Endodermal cell (in vitro differentiated cells): Measurements from ENCODE around the gene TLK2. TPM values are rescaled to one million over a fixed set of nuclear protein-coding genes. Genes with fewer than 3 reads are reported as not detected.
A peak's percentile ranks its signal among the peaks of the same experiment; 100 is the strongest.

Source experiments
- DNase-seq: peaks from one replicate; pipeline ENCODE4 v3.0.0-alpha.2; 2017
- H3K27ac ChIP-seq: 2 replicates; pipeline ENCODE4 v1.5.1; 2013; ENCODE audit warnings: mild to moderate bottlenecking, low read depth, low read length, moderate library complexity
- H3K27me3 ChIP-seq: 2 replicates; pipeline ENCODE4 v1.6.1; 2013; ENCODE audit warnings: mild to moderate bottlenecking, low read length, moderate library complexity; ENCODE audit not compliant: insufficient read depth, control insufficient read depth, poor library complexity, severe bottlenecking
- H3K36me3 ChIP-seq: 2 replicates; pipeline ENCODE4 v1.7.0; 2013; ENCODE audit warnings: mild to moderate bottlenecking, low read length, moderate library complexity; ENCODE audit not compliant: control insufficient read depth, insufficient read depth
- H3K4me1 ChIP-seq: one replicate; pipeline ENCODE4 v1.7.0; 2013; ENCODE audit warnings: low read length; ENCODE audit not compliant: control insufficient read depth, insufficient read depth
- H3K4me3 ChIP-seq: 2 replicates; pipeline ENCODE4 v1.5.1; 2013; ENCODE audit warnings: mild to moderate bottlenecking, low read length, moderate library complexity
- H3K9ac ChIP-seq: 2 replicates; pipeline ENCODE4 v1.6.1; 2013; ENCODE audit warnings: mild to moderate bottlenecking, low read length, moderate library complexity; ENCODE audit not compliant: poor library complexity, severe bottlenecking; ENCODE audit errors: extremely low read depth
- H3K9me3 ChIP-seq: 2 replicates; pipeline ENCODE4 v1.6.1; 2013; ENCODE audit warnings: mild to moderate bottlenecking, low read length, moderate library complexity; ENCODE audit not compliant: control insufficient read depth
- H3K27ac Mint-ChIP-seq: 2 replicates; pipeline ENCODE4 v1.8.0; 2020; ENCODE audit warnings: mixed read lengths
- H3K27me3 Mint-ChIP-seq: 2 replicates; pipeline ENCODE4 v1.8.0; 2021; ENCODE audit warnings: mild to moderate bottlenecking, mixed read lengths; ENCODE audit not compliant: insufficient read depth
- H3K36me3 Mint-ChIP-seq: 2 replicates; pipeline ENCODE4 v1.8.0; 2020; ENCODE audit warnings: low read depth, mixed read lengths
- H3K4me1 Mint-ChIP-seq: 2 replicates; pipeline ENCODE4 v1.8.0; 2020; ENCODE audit warnings: mixed read lengths
- H3K4me3 Mint-ChIP-seq: 2 replicates; pipeline ENCODE4 v1.8.0; 2020; ENCODE audit warnings: mild to moderate bottlenecking, moderate library complexity, mixed read lengths
- H3K9me3 Mint-ChIP-seq: 2 replicates; pipeline ENCODE4 v1.8.0; 2020; ENCODE audit warnings: mild to moderate bottlenecking, mixed read lengths
- WGBS, 2 experiments: methylation state at CpG; one replicate each; pipeline versions ENCODE4 v1.1.5 to v1.1.7; 2013; ENCODE audit warnings: missing lambda C conversion rate in 2 of 2, mixed read lengths in 1 of 2; ENCODE audit not compliant: insufficient coverage in 1 of 2, insufficient read length in 1 of 2; 5-methylcytosine and 5-hydroxymethylcytosine counted together
- total RNA-seq, 2 donors: library from RNA; stranded (reverse); fragmentation: NEBNext Ultra II Directional in 1 of 2; extraction: Animal tissue kit (Norgen Biotek cat#: 25700) in 1 of 2; gene quantifications; 2 replicates in 1 of 2; 3 replicates in 1 of 2; pipeline ENCODE4 v1.2.1, GENCODE V29; 2021
- TF ChIP-seq, protein P1 (sequence below): fragments of 200-600 bp; sonication (generic); conservative IDR thresholded peaks from 2 replicates; pipeline ENCODE4 v1.5.0; 2021; ENCODE audit warnings: antibody characterized with exemption, mild to moderate bottlenecking

Gene TLK2
- total RNA-seq, 2 donors from 2014 or later = 76.2 to 89.2 TPM

DNA sequence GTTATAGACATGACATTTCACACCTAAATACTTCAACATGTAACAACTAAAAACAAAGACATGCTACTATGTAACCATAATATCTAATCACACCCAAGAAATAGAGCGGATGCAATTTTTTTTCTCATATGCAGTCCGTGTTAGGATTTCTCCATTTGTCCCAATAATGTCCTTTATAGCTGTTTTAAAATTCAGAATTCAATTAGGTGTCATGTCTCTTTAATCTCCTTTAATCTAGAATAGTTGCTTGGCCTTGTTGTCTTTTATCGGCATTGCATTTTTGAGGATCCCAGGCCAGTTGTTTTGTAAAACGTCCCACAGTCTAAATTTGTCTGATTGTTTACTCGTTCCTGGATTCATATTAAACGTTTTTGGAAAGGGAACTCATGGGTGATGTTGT, 163.3 kb downstream of the TLK2 start:
- Histone ChIP-seq H3K27me3 (no peaks in the 10 kb centered on the region), H3K27ac (no peak overlapping the region), H3K9ac (no peak overlapping the region), H3K4me3 (no peak overlapping the region), H3K36me3 (peaks cover 4% of the 10 kb centered on the region), H3K9me3 (no peaks in the 10 kb centered on the region), H3K4me1 (no peaks in the 10 kb centered on the region)
- H3K4me3 Mint-ChIP-seq = no peak overlapping the region
- WGBS, 2 experiments = 93 to 98% methylated on average over 6 of the region's 6 CpGs
- peaks cover 25% of the 10 kb centered on the region for H3K36me3 Mint-ChIP-seq
- no peaks in the 10 kb centered on the region for H3K9me3 Mint-ChIP-seq
- H3K27me3 Mint-ChIP-seq = no peaks in the 10 kb centered on the region
- TF ChIP-seq, protein P1, sequence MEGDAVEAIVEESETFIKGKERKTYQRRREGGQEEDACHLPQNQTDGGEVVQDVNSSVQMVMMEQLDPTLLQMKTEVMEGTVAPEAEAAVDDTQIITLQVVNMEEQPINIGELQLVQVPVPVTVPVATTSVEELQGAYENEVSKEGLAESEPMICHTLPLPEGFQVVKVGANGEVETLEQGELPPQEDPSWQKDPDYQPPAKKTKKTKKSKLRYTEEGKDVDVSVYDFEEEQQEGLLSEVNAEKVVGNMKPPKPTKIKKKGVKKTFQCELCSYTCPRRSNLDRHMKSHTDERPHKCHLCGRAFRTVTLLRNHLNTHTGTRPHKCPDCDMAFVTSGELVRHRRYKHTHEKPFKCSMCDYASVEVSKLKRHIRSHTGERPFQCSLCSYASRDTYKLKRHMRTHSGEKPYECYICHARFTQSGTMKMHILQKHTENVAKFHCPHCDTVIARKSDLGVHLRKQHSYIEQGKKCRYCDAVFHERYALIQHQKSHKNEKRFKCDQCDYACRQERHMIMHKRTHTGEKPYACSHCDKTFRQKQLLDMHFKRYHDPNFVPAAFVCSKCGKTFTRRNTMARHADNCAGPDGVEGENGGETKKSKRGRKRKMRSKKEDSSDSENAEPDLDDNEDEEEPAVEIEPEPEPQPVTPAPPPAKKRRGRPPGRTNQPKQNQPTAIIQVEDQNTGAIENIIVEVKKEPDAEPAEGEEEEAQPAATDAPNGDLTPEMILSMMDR = no peak
- peaks cover 8% of the 10 kb centered on the region for H3K4me1 Mint-ChIP-seq
- no peak overlapping the region for H3K27ac Mint-ChIP-seq
- DNase-seq = no peak

DNA sequence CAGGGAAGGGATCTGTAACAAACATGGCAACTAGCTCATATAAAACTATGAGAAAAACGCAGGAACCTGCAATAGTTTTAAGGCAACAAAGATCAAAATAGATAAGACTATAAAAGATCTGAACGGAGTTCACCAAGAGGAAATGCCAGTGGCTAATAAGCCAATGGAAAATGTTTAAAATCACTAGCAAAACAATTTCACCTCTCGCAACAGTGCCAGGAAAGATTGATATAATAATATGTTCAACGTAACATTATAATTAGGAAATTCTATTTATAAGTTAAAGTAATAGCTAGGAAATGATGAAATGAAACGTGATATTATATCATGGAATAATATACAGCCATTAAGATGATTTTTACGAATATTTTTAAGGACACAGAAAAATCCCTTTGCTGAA, 164.9 kb downstream of the TLK2 start:
- TF ChIP-seq, protein P1 = no peak
- Mint-ChIP-seq H3K27ac (no peak overlapping the region), H3K36me3 (peaks cover 16% of the 10 kb centered on the region), H3K4me1 (peaks cover 11% of the 10 kb centered on the region), H3K4me3 (no peak overlapping the region), H3K9me3 (no peaks in the 10 kb centered on the region), H3K27me3 (no peaks in the 10 kb centered on the region)
- no peaks in the 10 kb centered on the region for H3K9me3 ChIP-seq
- H3K4me1 ChIP-seq = peaks cover 3% of the 10 kb centered on the region
- H3K9ac ChIP-seq = no peak overlapping the region
- peaks cover 7% of the 10 kb centered on the region for H3K36me3 ChIP-seq
- H3K27ac ChIP-seq = no peak overlapping the region
- H3K4me3 ChIP-seq = no peak overlapping the region
- WGBS, 2 experiments = 95 to 100% methylated on average over 3 to 4 of the region's 6 CpGs
- DNase-seq = no peak
- no peaks in the 10 kb centered on the region for H3K27me3 ChIP-seq

DNA sequence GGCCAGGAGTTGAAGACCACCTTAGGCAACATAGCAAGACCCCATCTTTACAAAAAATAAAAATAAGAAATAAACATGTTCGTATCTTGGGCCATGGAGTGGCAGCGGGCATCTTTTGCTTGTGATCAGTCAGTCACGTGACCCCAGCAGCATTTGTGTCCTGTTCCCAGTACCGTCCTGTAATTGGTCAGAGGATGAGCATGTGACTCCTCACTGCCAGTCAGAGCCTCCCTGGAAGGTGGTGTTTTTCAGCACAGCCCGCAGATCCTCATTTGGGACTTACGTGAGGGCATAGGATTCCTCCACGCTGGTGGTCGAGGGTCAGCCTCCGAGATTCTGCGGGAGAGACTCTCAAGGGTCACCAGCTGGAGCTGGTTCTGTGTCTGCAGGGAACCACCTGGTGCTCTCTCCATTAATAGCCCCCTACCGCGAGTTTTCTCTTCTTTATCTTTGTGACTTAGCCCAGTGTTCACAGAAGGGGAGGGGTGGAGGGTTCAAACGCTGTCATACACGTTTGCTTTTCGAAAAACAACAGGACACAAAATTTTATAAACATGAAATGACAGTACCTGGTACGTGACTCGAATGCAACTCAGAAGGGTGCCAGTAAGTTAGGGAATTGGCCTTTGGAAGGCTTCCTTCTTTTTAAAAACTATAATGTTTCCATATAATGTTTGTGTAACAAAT, 166.0 kb downstream of the TLK2 start:
- H3K9ac ChIP-seq = no peak overlapping the region
- Mint-ChIP-seq H3K4me3 (peak overlapping the region; percentile 28), H3K4me1 (peaks cover 17% of the 10 kb centered on the region), H3K27ac (peak overlapping the region; percentile 64), H3K27me3 (no peaks in the 10 kb centered on the region), H3K9me3 (no peaks in the 10 kb centered on the region), H3K36me3 (peaks cover 16% of the 10 kb centered on the region)
- no peaks in the 10 kb centered on the region for H3K9me3 ChIP-seq
- H3K4me1 ChIP-seq = peaks cover 7% of the 10 kb centered on the region
- H3K27me3 ChIP-seq = no peaks in the 10 kb centered on the region
- TF ChIP-seq, protein P1 = no peak
- H3K36me3 ChIP-seq = peaks cover 7% of the 10 kb centered on the region
- H3K4me3 ChIP-seq = no peak overlapping the region
- WGBS, 2 experiments = 71 to 84% methylated on average over 13 to 17 of the region's 17 CpGs
- DNase-seq = peak; percentile 87
- H3K27ac ChIP-seq = no peak overlapping the region
